Activated CD4-positive, alpha-beta T cell treated with anti-CD3 and anti-CD28 coated beads, Interleukin-2, amount 10 ng/mL, durations not matched to agents 7 days and 5 days (primary cell): ENCODE results near the gene ZCCHC18. TPM values are rescaled to one million over a fixed set of nuclear protein-coding genes. Genes with fewer than 3 reads are reported as not detected.
"Not testable (repeated sequence)": the region's sequence is repeated elsewhere in the genome, so short reads cannot be mapped to it uniquely, and the experiment has no call there.

Experiments used
- CTCF ChIA-PET: fragments of 350-600 bp; sonication (Branson Sonifier 250); formaldehyde crosslinking; loops from one replicate; lab custom pipeline; 2021; ENCODE audit warnings: antibody characterized with exemption; lab: Charles Lee
- POLR2A ChIA-PET: fragments of 350-600 bp; sonication (Branson Sonifier 250); formaldehyde crosslinking; loops from one replicate; lab custom pipeline; 2021; ENCODE audit warnings: antibody characterized with exemption; lab: Charles Lee
- DNase-seq: peaks from one replicate; pipeline ENCODE4 v3.0.0-alpha.2; 2020
- H3K27ac Mint-ChIP-seq: one replicate; pipeline ENCODE4 v1.8.0; 2021; ENCODE audit warnings: mild to moderate bottlenecking, moderate library complexity, mixed read lengths
- H3K27me3 Mint-ChIP-seq: one replicate; pipeline ENCODE4 v1.8.0; 2021; ENCODE audit warnings: mixed read lengths
- H3K36me3 Mint-ChIP-seq: one replicate; pipeline ENCODE4 v1.8.0; 2021; ENCODE audit warnings: low read depth, mixed read lengths
- H3K4me1 Mint-ChIP-seq: one replicate; pipeline ENCODE4 v1.8.0; 2021; ENCODE audit warnings: mixed read lengths
- H3K4me3 Mint-ChIP-seq: one replicate; pipeline ENCODE4 v1.8.0; 2021; ENCODE audit warnings: mild to moderate bottlenecking, moderate library complexity, mixed read lengths
- H3K9me3 Mint-ChIP-seq: one replicate; pipeline ENCODE4 v1.8.0; 2021; ENCODE audit warnings: mixed read lengths
- total RNA-seq, 2 experiments: library from RNA; stranded (reverse); gene quantifications; one replicate each; pipeline ENCODE4 v1.2.3, GENCODE V29; 2021

Gene ZCCHC18
- total RNA-seq: under 1 TPM; 0.64 to 0.65 TPM

GRCh38 chrX:104112326-104112951 lies at the start of gene ZCCHC18:
Gene ZCCHC18, plus strand, starts transcription at chrX:104112523. Its CDS starts 1,589 bp downstream, at chrX:104114112.
- CTCF ChIA-PET: interaction anchor here (0.8 to 2.0 kb wide), 4 partner anchors 11 to 47 kb away, joined by 3 to 8 read pairs (median 4); partner anchors contain the start of gene SLC25A53
- Mint-ChIP-seq H3K27me3 (peaks cover 3% of the 10 kb centered on the region), H3K27ac (peak within 1 kb of the TSS; percentile 76), H3K36me3 (no peaks in the 10 kb centered on the region), H3K4me3 (peak within 1 kb of the TSS; percentile 76), H3K4me1 (peaks cover 36% of the 10 kb centered on the region), H3K9me3 (no peaks in the 10 kb centered on the region)
- DNase-seq: peak; percentile 19
- POLR2A ChIA-PET: no interaction called here

DNA sequence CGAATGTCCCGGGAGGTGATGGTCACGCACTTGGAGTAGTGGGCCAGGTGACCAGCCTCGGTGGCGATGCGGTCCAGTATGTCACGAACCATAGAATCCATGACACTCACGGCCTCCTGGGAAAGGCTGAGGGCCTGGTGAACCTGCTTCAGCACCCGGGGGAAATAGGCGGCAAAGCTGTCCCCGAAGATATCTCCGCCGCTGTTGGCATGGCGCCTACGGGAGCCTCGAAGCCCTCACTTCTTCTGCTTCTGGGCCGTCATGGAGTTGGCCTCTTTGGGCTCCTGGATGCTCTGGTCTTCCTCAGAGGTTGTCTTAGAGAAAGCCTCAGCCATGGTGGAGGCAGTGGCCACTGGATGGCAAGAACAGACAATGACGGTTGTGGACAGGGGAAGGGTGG lies 49.7 kb upstream of the ZCCHC18 start:
- H3K4me3 Mint-ChIP-seq, CTCF ChIA-PET, H3K9me3 Mint-ChIP-seq, POLR2A ChIA-PET, DNase-seq, H3K4me1 Mint-ChIP-seq, H3K27ac Mint-ChIP-seq, H3K36me3 Mint-ChIP-seq, H3K27me3 Mint-ChIP-seq: not testable (repeated sequence)

DNA sequence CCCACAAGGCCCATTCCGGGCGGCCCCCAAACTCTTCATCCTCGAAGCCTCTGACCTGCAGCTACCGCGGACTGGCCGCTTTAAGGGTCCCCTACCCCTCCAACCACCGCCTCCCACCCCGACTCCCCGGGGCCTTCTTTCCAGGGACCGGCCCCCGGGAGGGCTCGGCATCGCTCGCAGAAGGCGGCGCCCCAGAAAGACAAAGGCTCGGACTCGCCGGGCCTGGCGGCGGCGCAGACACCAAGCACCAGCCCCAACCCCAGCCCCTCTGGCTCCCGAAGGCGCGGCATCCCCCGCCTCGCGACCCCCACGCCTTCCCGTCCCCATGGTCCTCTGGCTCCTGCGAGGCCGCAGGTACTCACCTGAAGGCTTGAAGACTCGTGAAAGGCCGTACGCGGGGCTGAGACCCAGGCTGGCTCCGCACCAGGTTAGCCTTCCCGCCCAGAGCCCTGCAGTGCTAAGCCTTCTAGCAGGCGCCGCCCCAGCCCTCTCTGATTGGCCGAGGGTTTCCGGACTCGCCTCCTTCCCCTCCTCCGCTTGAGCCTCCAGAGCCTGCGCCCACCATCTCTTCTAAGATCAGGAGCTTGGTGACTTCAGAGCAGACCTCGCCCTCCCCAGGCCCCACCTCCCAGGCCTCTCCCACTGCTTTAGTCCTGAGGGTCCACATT lies 36.4 kb upstream of the ZCCHC18 start, which contains the start of gene TMSB15C:
Gene TMSB15C, minus strand, starts transcription at position 459 of the 668 bp plus-strand sequence.
- H3K4me3 Mint-ChIP-seq, POLR2A ChIA-PET, H3K27ac Mint-ChIP-seq, H3K4me1 Mint-ChIP-seq, H3K27me3 Mint-ChIP-seq, CTCF ChIA-PET, H3K36me3 Mint-ChIP-seq, H3K9me3 Mint-ChIP-seq, DNase-seq: not testable (repeated sequence)

DNA sequence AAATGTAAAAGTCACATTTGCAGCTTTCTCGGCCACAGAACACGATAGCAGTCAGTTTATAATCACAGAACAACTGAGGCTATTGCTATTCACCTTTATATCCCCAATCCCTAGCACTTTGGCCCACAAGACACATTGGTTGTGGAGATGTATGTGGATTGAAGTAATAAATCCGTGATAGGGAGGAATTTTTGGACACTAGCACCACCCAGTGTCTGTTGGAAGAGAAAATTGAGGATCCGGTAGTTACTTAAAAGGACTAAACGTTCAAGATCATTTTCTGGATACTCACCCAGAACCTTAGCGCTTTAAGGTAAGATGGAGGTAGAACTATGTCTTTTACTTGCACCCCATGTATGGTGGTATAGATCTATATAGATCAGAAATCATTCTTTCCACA lies 34.5 kb upstream of the ZCCHC18 start:
- H3K27me3 Mint-ChIP-seq, H3K9me3 Mint-ChIP-seq, POLR2A ChIA-PET, H3K36me3 Mint-ChIP-seq, H3K27ac Mint-ChIP-seq, H3K4me3 Mint-ChIP-seq, DNase-seq, H3K4me1 Mint-ChIP-seq, CTCF ChIA-PET: not testable (repeated sequence)

DNA sequence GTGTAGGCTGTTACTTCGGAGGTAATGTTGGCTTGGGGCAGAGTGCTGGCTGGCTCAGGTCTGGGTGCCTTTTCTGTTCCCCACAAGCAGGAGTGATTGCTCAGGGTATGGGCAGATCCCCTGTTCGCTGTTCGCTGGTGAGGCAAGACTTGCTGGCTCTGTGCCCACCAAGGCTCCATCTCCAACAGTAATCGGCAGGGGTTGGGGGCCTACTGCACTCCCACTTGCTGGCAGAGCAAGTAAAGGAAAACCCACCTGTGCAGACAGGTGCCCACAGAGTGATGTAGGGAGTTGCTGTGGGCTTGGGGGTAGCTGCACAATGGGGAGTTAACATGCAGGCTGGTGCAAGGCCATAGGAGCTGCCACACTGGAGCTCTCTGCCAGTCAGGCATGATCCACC lies 28.3 kb upstream of the ZCCHC18 start:
- no peaks in the 10 kb centered on the region for H3K9me3 Mint-ChIP-seq
- ChIA-PET CTCF (interaction anchor here (0.6 kb wide), 1 partner anchor 30 kb away, joined by 3 read pairs; no protein-coding TSS in a partner anchor), POLR2A (no interaction called here)
- no peaks in the 10 kb centered on the region for H3K4me1 Mint-ChIP-seq
- no peaks in the 10 kb centered on the region for H3K36me3 Mint-ChIP-seq
- no peak overlapping the region for H3K27ac Mint-ChIP-seq
- peaks cover 2% of the 10 kb centered on the region for H3K27me3 Mint-ChIP-seq
- H3K4me3 Mint-ChIP-seq: no peak overlapping the region
- no peak for DNase-seq

DNA sequence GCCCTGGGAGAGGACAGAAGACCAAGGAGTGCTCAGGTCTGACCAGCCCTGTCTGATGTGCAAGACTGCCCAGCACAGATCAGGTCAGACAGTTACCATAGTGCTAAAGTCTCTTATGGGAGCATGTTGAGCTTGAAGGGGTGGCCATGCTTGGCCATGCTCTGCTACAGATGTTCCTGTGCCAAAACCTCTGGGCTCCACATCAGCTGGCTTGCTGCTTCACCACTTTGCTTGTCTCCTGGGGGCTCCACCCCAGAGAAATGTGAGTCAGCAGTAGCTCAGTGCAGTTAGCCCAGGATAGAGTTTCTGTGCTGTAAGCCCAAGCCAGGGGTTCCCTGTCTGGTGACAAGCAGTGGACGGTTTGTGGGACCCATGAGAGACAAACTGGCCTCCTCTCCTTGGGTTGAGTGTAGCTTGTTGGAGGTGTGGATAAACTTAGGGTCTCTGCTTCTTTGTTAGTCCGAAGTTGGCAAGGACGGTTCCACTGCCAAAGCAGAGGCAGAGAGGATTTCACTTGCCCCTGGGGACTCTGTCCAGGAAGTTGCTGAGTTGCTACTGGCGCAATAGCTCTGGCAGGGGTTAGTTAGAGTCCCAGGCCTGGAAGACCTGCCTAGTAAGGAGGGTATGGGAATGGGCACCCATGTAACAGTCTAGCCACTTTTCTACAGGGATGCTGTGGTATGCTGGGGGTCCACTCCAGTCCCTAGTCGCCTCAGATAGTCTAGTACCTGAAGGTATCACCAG lies 27.6 kb upstream of the ZCCHC18 start:
- no peaks in the 10 kb centered on the region for H3K9me3 Mint-ChIP-seq
- H3K36me3 Mint-ChIP-seq: no peaks in the 10 kb centered on the region
- POLR2A ChIA-PET: no interaction called here
- no peak overlapping the region for H3K4me3 Mint-ChIP-seq
- CTCF ChIA-PET: interaction anchor here (0.6 kb wide), 1 partner anchor 29 kb away, joined by 3 read pairs; no protein-coding TSS in a partner anchor
- no peak for DNase-seq
- no peak overlapping the region for H3K27ac Mint-ChIP-seq
- peaks cover 2% of the 10 kb centered on the region for H3K27me3 Mint-ChIP-seq
- H3K4me1 Mint-ChIP-seq: no peaks in the 10 kb centered on the region

DNA sequence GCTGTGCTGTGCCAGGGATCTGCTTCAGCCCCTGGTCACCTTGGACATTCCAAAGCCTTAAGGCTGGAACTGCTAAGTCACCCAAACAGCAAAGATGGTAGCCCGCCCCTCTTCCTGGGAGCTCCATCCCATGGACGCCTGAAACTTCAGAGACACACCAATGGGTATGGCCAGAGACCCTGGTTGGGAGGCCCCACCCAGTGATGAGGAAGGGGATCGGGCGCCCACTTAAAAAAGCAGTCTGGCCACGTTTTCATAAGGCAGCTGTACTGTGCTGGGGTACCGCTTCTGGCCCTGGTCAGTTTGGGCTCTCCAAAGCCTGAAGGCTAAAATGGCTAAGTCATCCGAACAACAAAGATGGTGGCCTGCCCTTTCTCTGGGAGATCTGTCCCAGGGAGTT lies 26.8 kb upstream of the ZCCHC18 start:
- ChIA-PET POLR2A (no interaction called here), CTCF (interaction anchor here (1.0 kb wide), 1 partner anchor 9 kb away, joined by 4 read pairs; no protein-coding TSS in a partner anchor)
- Mint-ChIP-seq H3K9me3 (no peaks in the 10 kb centered on the region), H3K4me3 (no peak overlapping the region), H3K4me1 (no peaks in the 10 kb centered on the region), H3K27me3 (peaks cover 2% of the 10 kb centered on the region), H3K36me3 (no peaks in the 10 kb centered on the region), H3K27ac (no peak overlapping the region)
- DNase-seq: no peak

- no peaks in the 10 kb centered on the region for H3K4me1 Mint-ChIP-seq
- no peaks in the 10 kb centered on the region for H3K36me3 Mint-ChIP-seq
- POLR2A ChIA-PET: no interaction called here
- no peak overlapping the region for H3K4me3 Mint-ChIP-seq
- CTCF ChIA-PET: interaction anchor here (1.0 kb wide), 1 partner anchor 8 kb away, joined by 4 read pairs; no protein-coding TSS in a partner anchor
- DNase-seq: no peak
- H3K27ac Mint-ChIP-seq: no peak overlapping the region
- H3K9me3 Mint-ChIP-seq: no peaks in the 10 kb centered on the region
- peaks cover 2% of the 10 kb centered on the region for H3K27me3 Mint-ChIP-seq
Measured at GRCh38 chrX:104085919-104086318, 26.4 kb upstream of the ZCCHC18 start.

DNA sequence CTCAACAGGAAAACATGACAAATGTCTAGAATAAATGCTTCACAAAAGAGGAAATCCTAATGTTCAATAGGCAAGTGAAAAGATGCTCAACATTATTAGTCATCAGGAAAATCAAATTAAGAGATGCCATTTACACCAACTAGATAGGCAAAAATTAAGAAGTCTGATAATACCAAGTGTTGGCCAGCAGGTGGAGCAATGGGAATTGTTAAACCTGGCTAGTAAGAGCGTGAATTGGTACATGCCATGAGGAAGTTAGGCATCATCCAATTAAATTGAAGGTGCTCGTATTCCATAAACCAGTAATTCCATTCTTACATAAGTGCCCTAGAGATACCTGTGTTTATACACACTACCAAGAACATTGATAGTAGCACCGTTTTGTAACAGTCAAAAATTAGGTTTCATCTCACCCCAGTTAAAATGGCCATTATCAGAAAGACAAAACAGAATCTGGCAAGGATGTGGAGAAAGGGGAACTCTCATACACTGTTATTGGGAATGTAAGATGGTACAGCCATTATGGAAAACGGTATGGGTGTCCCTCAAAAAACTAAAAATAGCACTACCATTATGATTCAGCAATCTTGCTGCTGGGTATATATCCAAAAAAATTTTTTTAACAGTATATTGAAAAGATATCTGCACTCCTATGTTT lies 14.0 kb upstream of the ZCCHC18 start:
- Mint-ChIP-seq H3K27ac (no peak overlapping the region), H3K4me3 (no peak overlapping the region), H3K27me3 (peaks cover 14% of the 10 kb centered on the region), H3K36me3 (no peaks in the 10 kb centered on the region), H3K9me3 (no peaks in the 10 kb centered on the region), H3K4me1 (peaks cover 2% of the 10 kb centered on the region)
- peak; percentile 62 for DNase-seq
- ChIA-PET CTCF (interaction anchor here (1.1 kb wide), 1 partner anchor 11 kb away, joined by 5 read pairs; no protein-coding TSS in a partner anchor), POLR2A (no interaction called here)

- H3K27me3 Mint-ChIP-seq: peaks cover 14% of the 10 kb centered on the region
- no peaks in the 10 kb centered on the region for H3K9me3 Mint-ChIP-seq
- H3K4me3 Mint-ChIP-seq: no peak overlapping the region
- POLR2A ChIA-PET: no interaction called here
- peaks cover 2% of the 10 kb centered on the region for H3K4me1 Mint-ChIP-seq
- H3K27ac Mint-ChIP-seq: no peak overlapping the region
- CTCF ChIA-PET: interaction anchor here (0.8 to 1.1 kb wide), 2 partner anchors 10 to 38 kb away, joined by 4 to 5 read pairs; no protein-coding TSS in a partner anchor
- DNase-seq: no peak
- no peaks in the 10 kb centered on the region for H3K36me3 Mint-ChIP-seq
Measured at GRCh38 chrX:104098919-104099318, 13.4 kb upstream of the ZCCHC18 start.

DNA sequence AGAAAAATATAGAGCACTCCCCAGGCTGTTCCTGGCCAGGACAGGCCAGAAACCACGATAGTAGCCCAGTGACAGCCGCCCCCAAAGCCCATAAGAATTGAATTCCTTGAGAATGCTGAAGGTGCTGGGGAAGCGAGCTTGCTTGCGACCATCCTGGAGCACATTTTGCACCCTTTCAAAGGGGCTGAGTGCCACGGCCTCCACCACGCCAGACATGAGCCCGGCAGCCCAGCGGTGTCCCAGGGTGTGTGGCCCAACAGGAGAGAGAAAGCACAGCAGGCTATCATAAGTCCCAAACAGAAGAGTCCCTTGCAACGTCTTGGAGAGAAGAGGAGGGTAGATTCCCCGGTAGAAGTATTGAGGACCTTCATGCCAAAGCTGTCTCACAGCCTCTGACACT lies 7.6 kb upstream of the ZCCHC18 start:
- Mint-ChIP-seq H3K27ac (no peak overlapping the region), H3K9me3 (no peaks in the 10 kb centered on the region), H3K4me1 (peaks cover 4% of the 10 kb centered on the region), H3K27me3 (peaks cover 3% of the 10 kb centered on the region), H3K4me3 (no peak overlapping the region), H3K36me3 (no peaks in the 10 kb centered on the region)
- ChIA-PET POLR2A (no interaction called here), CTCF (no interaction called here)
- no peak for DNase-seq
